C4-2B (cell line): ENCODE measurements around the gene MDP1.

Source experiments
- ZFX ChIP-seq: fragments of 450-650 bp; IDR thresholded peaks from 2 replicates; pipeline ENCODE4 v1.6.1; 2017
- TF ChIP-seq, protein P1 (sequence below): fragments of 450-650 bp; conservative IDR thresholded peaks from 2 replicates; pipeline ENCODE4 v1.5.1; 2017; ENCODE audit warnings: mild to moderate bottlenecking

DNA sequence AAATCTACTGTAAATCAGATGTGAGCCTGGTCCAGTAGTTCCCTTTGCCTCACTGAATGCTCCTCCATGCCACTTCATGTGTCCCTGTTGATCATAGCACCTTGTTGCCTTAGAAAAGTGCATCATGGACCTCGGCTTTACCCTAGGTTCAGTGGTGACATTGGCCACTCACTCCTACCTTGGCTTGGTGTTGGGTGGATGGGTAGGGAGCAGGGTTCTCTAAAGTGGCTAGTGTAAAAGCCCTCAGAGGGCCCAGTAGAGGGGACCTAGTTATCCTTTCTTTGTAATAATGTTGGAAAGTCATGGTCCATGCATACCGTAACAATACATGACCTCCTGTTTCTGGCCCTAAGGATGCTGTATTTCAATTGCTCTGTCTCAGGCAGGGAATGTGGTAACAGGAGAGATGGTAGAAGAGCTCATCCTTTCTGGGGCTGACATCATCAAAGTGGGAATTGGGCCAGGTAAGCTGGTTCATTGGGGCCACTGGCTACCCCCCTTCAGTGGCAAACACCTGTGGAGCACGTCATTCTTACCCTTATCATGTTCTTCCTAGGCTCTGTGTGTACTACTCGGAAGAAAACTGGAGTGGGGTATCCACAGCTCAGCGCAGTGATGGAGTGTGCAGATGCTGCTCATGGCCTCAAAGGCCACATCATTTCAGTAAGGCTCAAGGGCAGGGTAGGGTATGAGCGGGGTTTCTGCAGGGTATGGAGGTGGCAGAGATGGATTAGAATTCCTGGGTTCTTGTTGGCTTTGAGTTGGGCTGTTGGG is 21.0 kb upstream of the MDP1 start:
- TF ChIP-seq, protein P1, sequence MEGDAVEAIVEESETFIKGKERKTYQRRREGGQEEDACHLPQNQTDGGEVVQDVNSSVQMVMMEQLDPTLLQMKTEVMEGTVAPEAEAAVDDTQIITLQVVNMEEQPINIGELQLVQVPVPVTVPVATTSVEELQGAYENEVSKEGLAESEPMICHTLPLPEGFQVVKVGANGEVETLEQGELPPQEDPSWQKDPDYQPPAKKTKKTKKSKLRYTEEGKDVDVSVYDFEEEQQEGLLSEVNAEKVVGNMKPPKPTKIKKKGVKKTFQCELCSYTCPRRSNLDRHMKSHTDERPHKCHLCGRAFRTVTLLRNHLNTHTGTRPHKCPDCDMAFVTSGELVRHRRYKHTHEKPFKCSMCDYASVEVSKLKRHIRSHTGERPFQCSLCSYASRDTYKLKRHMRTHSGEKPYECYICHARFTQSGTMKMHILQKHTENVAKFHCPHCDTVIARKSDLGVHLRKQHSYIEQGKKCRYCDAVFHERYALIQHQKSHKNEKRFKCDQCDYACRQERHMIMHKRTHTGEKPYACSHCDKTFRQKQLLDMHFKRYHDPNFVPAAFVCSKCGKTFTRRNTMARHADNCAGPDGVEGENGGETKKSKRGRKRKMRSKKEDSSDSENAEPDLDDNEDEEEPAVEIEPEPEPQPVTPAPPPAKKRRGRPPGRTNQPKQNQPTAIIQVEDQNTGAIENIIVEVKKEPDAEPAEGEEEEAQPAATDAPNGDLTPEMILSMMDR, result no peak
- TF ChIP-seq ZFX, result no peak
